GM10266 (cell line): ENCODE measurements around the gene ALG1L2.
A peak's percentile ranks its signal among the peaks of the same experiment; 100 is the strongest.
"Not testable (repeated sequence)": the region's sequence is repeated elsewhere in the genome, so short reads cannot be mapped to it uniquely, and the experiment has no call there.

Experiments used
- DNase-seq: peaks from one replicate; pipeline ENCODE4 v3.0.0; 2012; ENCODE audit errors: extremely low spot score
- CTCF ChIP-seq: IDR thresholded peaks from 2 replicates; pipeline ENCODE4 v1.5.1; 2012; ENCODE audit warnings: mild to moderate bottlenecking, low read depth; ENCODE audit not compliant: control insufficient read depth, insufficient read depth; ENCODE audit errors: missing control alignments

Gene ALG1L2

GRCh38 chr3:130111185-130111864, 29.7 kb downstream of the ALG1L2 start:
- peak; percentile 87 for DNase-seq
- no peak for TF ChIP-seq CTCF

- not testable (repeated sequence) for DNase-seq
Measured at GRCh38 chr3:130111865-130112747, 30.5 kb downstream of the ALG1L2 start.

GRCh38 chr3:130112748-130113073, 31.1 kb downstream of the ALG1L2 start:
- not testable (repeated sequence) for DNase-seq

GRCh38 chr3:130115400-130115799, 33.8 kb downstream of the ALG1L2 start:
- DNase-seq = not testable (repeated sequence)

GRCh38 chr3:130117933-130118332, 36.3 kb downstream of the ALG1L2 start:
- TF ChIP-seq CTCF = no peak
- no peak for DNase-seq

GRCh38 chr3:130119824-130120223, 38.2 kb downstream of the ALG1L2 start:
- DNase-seq = not testable (repeated sequence)

- not testable (repeated sequence) for DNase-seq
Measured at GRCh38 chr3:130120291-130120690, 38.7 kb downstream of the ALG1L2 start.

- not testable (repeated sequence) for DNase-seq
Measured at GRCh38 chr3:130122891-130123775, 41.5 kb downstream of the ALG1L2 start.

- not testable (repeated sequence) for DNase-seq
Measured at GRCh38 chr3:130125406-130125805, 43.8 kb downstream of the ALG1L2 start.

GRCh38 chr3:130136337-130136736, 54.7 kb downstream of the ALG1L2 start:
- DNase-seq = not testable (repeated sequence)

GRCh38 chr3:130137685-130138084, 56.1 kb downstream of the ALG1L2 start:
- not testable (repeated sequence) for DNase-seq

GRCh38 chr3:130138992-130139391, 57.4 kb downstream of the ALG1L2 start:
- DNase-seq = not testable (repeated sequence)

- DNase-seq = not testable (repeated sequence)
Measured at GRCh38 chr3:130140756-130141155, 59.1 kb downstream of the ALG1L2 start.
